IMR-90 (cell line): ENCODE measurements around the gene TTC23L.

ENCODE experiments used
- BHLHE40 ChIP-seq: fragments of 150-350 bp; IDR thresholded peaks from 2 replicates; pipeline ENCODE4 v1.6.1; 2016; ENCODE audit warnings: mild to moderate bottlenecking, low read depth, low read length
- CEBPB ChIP-seq: IDR thresholded peaks from 2 replicates; pipeline ENCODE4 v1.6.1; 2012; ENCODE audit warnings: low read depth, low read length, improper control_type of control experiment
- CTCF ChIP-seq: conservative IDR thresholded peaks from 2 replicates; pipeline ENCODE4 v1.5.1; 2012; ENCODE audit warnings: mild to moderate bottlenecking, low read depth, low read length, improper control_type of control experiment
- ELK1 ChIP-seq: fragments of 150-350 bp; IDR thresholded peaks from 2 replicates; pipeline ENCODE4 v1.6.1; 2016; ENCODE audit warnings: low read depth, mild to moderate bottlenecking, low read length, moderate library complexity, borderline replicate concordance
- FOS ChIP-seq: fragments of 150-350 bp; IDR thresholded peaks from 2 replicates; pipeline ENCODE4 v1.6.1; 2016; ENCODE audit warnings: low read depth, low read length
- MAZ ChIP-seq: IDR thresholded peaks from 2 replicates; pipeline ENCODE4 v1.6.1; 2012; ENCODE audit warnings: low read depth, mild to moderate bottlenecking, low read length, improper control_type of control experiment, moderate library complexity, borderline replicate concordance
- POLR2A ChIP-seq: IDR thresholded peaks from 2 replicates; pipeline ENCODE4 v1.6.1; 2012; ENCODE audit warnings: mild to moderate bottlenecking, low read depth, low read length
- RCOR1 ChIP-seq: IDR thresholded peaks from 2 replicates; pipeline ENCODE4 v1.6.1; 2012; ENCODE audit warnings: mild to moderate bottlenecking, low read length, improper control_type of control experiment; ENCODE audit not compliant: insufficient replicate concordance
- SMC3 ChIP-seq: fragments of 150-350 bp; IDR thresholded peaks from 2 replicates; pipeline ENCODE4 v1.6.1; 2016; ENCODE audit warnings: low read depth, mild to moderate bottlenecking, antibody characterized with exemption, low read length, moderate library complexity
- USF2 ChIP-seq: fragments of 150-350 bp; IDR thresholded peaks from 2 replicates; pipeline ENCODE4 v1.6.1; 2017; ENCODE audit warnings: mild to moderate bottlenecking, antibody characterized with exemption, low read length, low read depth

GRCh38 chr5:34866989-34867471 lies 28.1 kb downstream of the TTC23L start:
- TF ChIP-seq POLR2A (no peak), FOS (no peak), CTCF (no peak), RCOR1 (no peak), MAZ (no peak), CEBPB (no peak), BHLHE40 (no peak), ELK1 (no peak), USF2 (no peak), SMC3 (no peak)
